Measurements from ENCODE around the gene PACRG. TPM values are rescaled to one million over a fixed set of nuclear protein-coding genes. Genes with fewer than 3 reads are reported as not detected.

The PACRG gene
- total and polyA plus RNA-seq, 2 experiments from 2014 or later: not detected

DNA sequence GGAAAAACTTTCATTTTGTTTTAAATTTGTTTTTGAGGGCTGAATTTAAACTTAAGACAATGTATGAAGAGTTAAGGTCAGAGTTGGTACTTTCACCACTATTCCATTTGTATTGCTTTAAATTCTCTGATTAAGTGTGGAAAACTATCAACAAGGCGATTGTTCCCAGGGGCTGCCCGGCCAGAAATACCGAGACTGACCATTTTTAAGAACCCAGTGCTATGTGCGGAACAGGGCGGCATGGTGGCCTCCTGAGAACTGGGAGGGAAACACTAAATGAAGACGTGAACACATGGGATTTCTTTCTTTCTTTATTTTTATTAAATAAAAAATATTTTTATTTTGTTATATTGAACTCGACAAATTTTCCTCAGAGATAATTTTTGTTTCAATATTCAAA lies 465.6 kb downstream of the PACRG start:
- H3K9me3 ChIP-seq (ENCODE audit: low read depth): no peaks in the 10 kb centered on the region
- no peak overlapping the region for H2AFZ ChIP-seq
- 0 out of 2 replicates have a peak, but pooled peaks cover 7% of the 10 kb centered on the region for H3K27me3 ChIP-seq (replicated peaks; ENCODE audit: insufficient read depth)
- H3F3A ChIP-seq (ENCODE audit: insufficient read depth): no peaks in the 10 kb centered on the region
- no peaks in the 10 kb centered on the region for H4K20me1 ChIP-seq (ENCODE audit: insufficient read depth)
- no peak overlapping the region for H3K4me2 ChIP-seq (ENCODE audit: unreplicated experiment)
- H3K9me2 ChIP-seq (ENCODE audit: insufficient read depth): no peaks in the 10 kb centered on the region
- no peaks in the 10 kb centered on the region for H3K4me1 ChIP-seq (ENCODE audit: insufficient read depth)
- H3K4me3 ChIP-seq: no peak overlapping the region
- no peaks in the 10 kb centered on the region for H3K79me2 ChIP-seq (ENCODE audit: insufficient read depth)
- in situ Hi-C loops (cut with MboI): loop anchor here (25.0 kb wide), 1 partner anchor 769 kb away; no protein-coding TSS in a partner anchor
- WGBS, 2 experiments (ENCODE audit: low coverage in 1 of 2, low lambda C conversion rate in 2 of 2, missing lambda C conversion rate in 2 of 2): 64 to 68% methylated on average over 7 of the region's 7 CpGs
- H3K27ac ChIP-seq: no peak overlapping the region
- H3K36me3 ChIP-seq (ENCODE audit: low read depth): no peaks in the 10 kb centered on the region
- no peak overlapping the region for H3K9ac ChIP-seq
- TF ChIP-seq EZH2phosphoT487 (IDR thresholded peaks at IDR 0.05; ENCODE audit: insufficient read depth, low read depth) (no peak), EZH2 (IDR thresholded peaks at IDR 0.05; ENCODE audit: insufficient read depth, poor library complexity, severe bottlenecking) (no peak)
- DNase-seq: no peak

DNA sequence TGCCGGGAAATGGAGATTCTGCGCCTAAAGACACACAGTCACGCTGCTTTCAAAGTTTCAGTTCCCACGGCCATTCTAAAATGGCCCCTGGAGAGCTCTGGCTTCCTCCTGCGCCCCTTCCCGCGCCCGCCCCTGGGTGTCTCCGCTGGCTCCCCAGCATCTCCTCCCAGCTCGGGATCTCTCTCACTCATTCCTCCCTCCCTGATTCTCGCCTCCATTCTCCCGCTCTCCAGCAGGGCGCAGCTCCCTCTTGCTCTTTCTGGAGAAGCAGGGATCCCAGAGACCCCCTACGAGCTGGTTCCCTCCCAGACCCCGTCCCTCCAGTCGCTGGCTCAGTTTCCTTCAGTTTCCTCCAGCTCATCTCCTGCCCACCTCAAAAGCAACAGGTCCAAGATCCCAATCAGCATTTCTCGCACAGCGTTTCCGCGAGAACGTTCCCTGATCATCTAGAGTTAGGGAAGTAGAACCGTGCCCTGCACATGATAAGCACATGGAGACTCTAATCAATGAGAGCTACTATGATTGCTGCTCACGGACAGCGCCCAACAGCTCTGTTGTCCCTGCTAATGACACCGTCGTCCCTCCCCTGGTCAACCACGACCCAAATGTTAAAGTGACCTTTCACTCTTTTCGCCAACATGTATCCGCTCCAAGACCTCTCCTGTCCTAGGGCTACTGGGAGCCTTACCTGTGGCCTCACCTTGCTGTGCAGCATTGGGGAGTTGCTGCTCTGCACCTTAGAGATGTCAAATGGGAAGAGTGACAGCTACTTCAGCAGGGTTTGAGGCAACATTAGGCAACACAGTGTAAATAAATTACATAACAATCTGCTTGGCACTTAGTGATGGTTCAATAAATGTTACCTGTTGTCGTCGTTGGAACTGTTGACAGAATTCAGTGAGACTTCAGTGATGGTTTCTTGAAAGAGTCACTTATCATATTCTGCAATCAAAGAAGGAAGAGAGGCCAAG lies 468.2 kb downstream of the PACRG start:
- H3K9ac ChIP-seq: no peak overlapping the region
- H3K79me2 ChIP-seq (ENCODE audit: insufficient read depth): no peaks in the 10 kb centered on the region
- no peaks in the 10 kb centered on the region for H3K36me3 ChIP-seq (ENCODE audit: low read depth)
- WGBS, 2 experiments (ENCODE audit: low coverage in 1 of 2, low lambda C conversion rate in 2 of 2, missing lambda C conversion rate in 2 of 2): 71 to 76% methylated on average over 31 of the region's 31 CpGs
- H3F3A ChIP-seq (ENCODE audit: insufficient read depth): no peaks in the 10 kb centered on the region
- DNase-seq: no peak
- H2AFZ ChIP-seq: no peak overlapping the region
- 0 out of 2 replicates have a peak, but pooled peaks cover 1% of the 10 kb centered on the region for H3K27me3 ChIP-seq (replicated peaks; ENCODE audit: insufficient read depth)
- no peak overlapping the region for H3K27ac ChIP-seq
- in situ Hi-C loops (cut with MboI): loop anchor here (25.0 kb wide), 1 partner anchor 766 kb away; no protein-coding TSS in a partner anchor
- H3K9me3 ChIP-seq (ENCODE audit: low read depth): no peaks in the 10 kb centered on the region
- no peak overlapping the region for H3K4me2 ChIP-seq (ENCODE audit: unreplicated experiment)
- H4K20me1 ChIP-seq (ENCODE audit: insufficient read depth): no peaks in the 10 kb centered on the region
- no peaks in the 10 kb centered on the region for H3K4me1 ChIP-seq (ENCODE audit: insufficient read depth)
- TF ChIP-seq EZH2 (IDR thresholded peaks at IDR 0.05; ENCODE audit: insufficient read depth, poor library complexity, severe bottlenecking) (no peak), EZH2phosphoT487 (IDR thresholded peaks at IDR 0.05; ENCODE audit: insufficient read depth, low read depth) (no peak)
- H3K9me2 ChIP-seq (ENCODE audit: insufficient read depth): no peaks in the 10 kb centered on the region
- H3K4me3 ChIP-seq: no peak overlapping the region

DNA sequence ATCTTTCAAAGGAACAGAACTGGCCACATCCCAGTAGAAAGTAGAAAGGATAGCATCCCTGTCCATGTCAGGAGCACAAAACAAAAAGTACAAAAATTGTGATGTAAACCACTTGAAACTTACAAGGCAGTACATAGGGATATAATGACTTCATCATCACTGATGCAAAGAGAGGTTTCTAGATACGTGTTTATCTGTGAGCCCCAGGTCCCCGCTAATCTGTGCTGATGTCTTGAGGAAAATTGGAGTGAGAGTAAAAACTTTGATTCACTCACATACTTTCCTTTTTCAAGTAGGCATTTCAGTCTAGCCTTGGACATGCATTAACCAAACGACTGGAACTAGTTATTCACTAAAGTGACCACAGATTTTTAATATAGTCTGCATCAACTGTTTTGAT lies 470.1 kb downstream of the PACRG start:
- no peaks in the 10 kb centered on the region for H3K79me2 ChIP-seq (ENCODE audit: insufficient read depth)
- no peak overlapping the region for H3K27ac ChIP-seq
- H3K4me1 ChIP-seq (ENCODE audit: insufficient read depth): no peaks in the 10 kb centered on the region
- no peak for DNase-seq
- in situ Hi-C loops (cut with MboI): loop anchor here (25.0 kb wide), 1 partner anchor 764 kb away; no protein-coding TSS in a partner anchor
- TF ChIP-seq EZH2 (IDR thresholded peaks at IDR 0.05; ENCODE audit: insufficient read depth, poor library complexity, severe bottlenecking): no peak
- no peak for TF ChIP-seq EZH2phosphoT487 (IDR thresholded peaks at IDR 0.05; ENCODE audit: insufficient read depth, low read depth)
- no peaks in the 10 kb centered on the region for H3K9me2 ChIP-seq (ENCODE audit: insufficient read depth)
- H3K4me2 ChIP-seq (ENCODE audit: unreplicated experiment): no peak overlapping the region
- H2AFZ ChIP-seq: no peak overlapping the region
- H3K4me3 ChIP-seq: no peak overlapping the region
- H3K9ac ChIP-seq: no peak overlapping the region
- H3F3A ChIP-seq (ENCODE audit: insufficient read depth): no peaks in the 10 kb centered on the region
- no peaks in the 10 kb centered on the region for H3K9me3 ChIP-seq (ENCODE audit: low read depth)
- WGBS, 2 experiments (ENCODE audit: low coverage in 1 of 2, low lambda C conversion rate in 2 of 2, missing lambda C conversion rate in 2 of 2): 50 to 53% methylated on average over 3 of the region's 3 CpGs
- no peaks in the 10 kb centered on the region for H3K27me3 ChIP-seq (replicated peaks; ENCODE audit: insufficient read depth)
- no peaks in the 10 kb centered on the region for H4K20me1 ChIP-seq (ENCODE audit: insufficient read depth)
- no peaks in the 10 kb centered on the region for H3K36me3 ChIP-seq (ENCODE audit: low read depth)

DNA sequence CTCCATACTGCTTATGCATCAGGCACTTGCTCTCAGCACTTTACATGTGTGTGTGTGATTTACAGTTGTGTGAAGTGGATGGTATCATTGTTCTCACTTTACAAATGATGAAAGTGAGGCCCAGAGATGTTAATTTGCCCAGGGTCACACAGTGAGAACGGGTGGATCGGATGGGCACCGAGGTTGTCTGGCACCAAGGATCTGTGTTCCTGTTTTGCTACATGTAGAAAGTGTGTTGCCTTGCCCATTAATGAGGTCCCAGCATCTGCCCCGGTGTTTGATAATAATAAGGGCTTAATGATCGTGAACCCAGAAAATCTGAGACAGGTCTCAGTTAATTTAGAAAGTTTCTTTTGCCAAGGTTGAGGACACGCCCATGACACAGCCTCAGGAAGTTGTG lies 470.6 kb downstream of the PACRG start:
- in situ Hi-C loops (cut with MboI): loop anchor here (25.0 kb wide), 1 partner anchor 764 kb away; no protein-coding TSS in a partner anchor
- Histone ChIP-seq H3K9ac (no peak overlapping the region), H3K27me3 (replicated peaks; ENCODE audit: insufficient read depth) (no peaks in the 10 kb centered on the region)

More for the DNA sequence above, 470.6 kb downstream of the PACRG start:
- no peak for DNase-seq
- H3K4me2 ChIP-seq (ENCODE audit: unreplicated experiment): no peak overlapping the region
- H3K79me2 ChIP-seq (ENCODE audit: insufficient read depth): no peaks in the 10 kb centered on the region
- H3K4me1 ChIP-seq (ENCODE audit: insufficient read depth): no peaks in the 10 kb centered on the region
- no peak overlapping the region for H2AFZ ChIP-seq
- no peaks in the 10 kb centered on the region for H3K9me2 ChIP-seq (ENCODE audit: insufficient read depth)
- H3K4me3 ChIP-seq: no peak overlapping the region
- no peaks in the 10 kb centered on the region for H4K20me1 ChIP-seq (ENCODE audit: insufficient read depth)
- H3F3A ChIP-seq (ENCODE audit: insufficient read depth): no peaks in the 10 kb centered on the region
- no peaks in the 10 kb centered on the region for H3K9me3 ChIP-seq (ENCODE audit: low read depth)
- H3K27ac ChIP-seq: no peak overlapping the region
- TF ChIP-seq EZH2 (IDR thresholded peaks at IDR 0.05; ENCODE audit: insufficient read depth, poor library complexity, severe bottlenecking): no peak
- no peak for TF ChIP-seq EZH2phosphoT487 (IDR thresholded peaks at IDR 0.05; ENCODE audit: insufficient read depth, low read depth)
- no peaks in the 10 kb centered on the region for H3K36me3 ChIP-seq (ENCODE audit: low read depth)
- 53% methylated on average over 6 of the region's 6 CpGs for WGBS, 2 experiments (ENCODE audit: low coverage in 1 of 2, low lambda C conversion rate in 2 of 2, missing lambda C conversion rate in 2 of 2)
